ENCODE results near the gene AATK.

DNA sequence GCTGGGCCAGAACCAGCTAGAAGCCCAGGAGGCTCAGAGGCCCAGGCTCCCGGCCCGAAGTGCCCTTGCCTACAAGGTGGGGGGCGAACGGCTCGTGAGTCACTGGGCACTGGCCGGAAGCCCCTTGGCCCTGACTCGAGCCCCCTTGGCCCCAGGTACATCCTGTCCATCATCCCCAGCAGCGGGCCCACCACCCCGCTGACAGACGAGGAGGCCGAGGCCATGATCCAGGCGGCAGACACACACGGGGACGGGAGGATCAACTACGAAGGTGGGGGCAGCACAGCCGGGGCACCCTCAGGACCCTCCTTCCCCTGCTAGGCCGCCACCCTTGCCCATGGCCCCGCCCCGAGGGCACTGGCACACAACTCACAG, 15.8 kb upstream of the AATK start:
- TF ChIP-seq, protein P1, sequence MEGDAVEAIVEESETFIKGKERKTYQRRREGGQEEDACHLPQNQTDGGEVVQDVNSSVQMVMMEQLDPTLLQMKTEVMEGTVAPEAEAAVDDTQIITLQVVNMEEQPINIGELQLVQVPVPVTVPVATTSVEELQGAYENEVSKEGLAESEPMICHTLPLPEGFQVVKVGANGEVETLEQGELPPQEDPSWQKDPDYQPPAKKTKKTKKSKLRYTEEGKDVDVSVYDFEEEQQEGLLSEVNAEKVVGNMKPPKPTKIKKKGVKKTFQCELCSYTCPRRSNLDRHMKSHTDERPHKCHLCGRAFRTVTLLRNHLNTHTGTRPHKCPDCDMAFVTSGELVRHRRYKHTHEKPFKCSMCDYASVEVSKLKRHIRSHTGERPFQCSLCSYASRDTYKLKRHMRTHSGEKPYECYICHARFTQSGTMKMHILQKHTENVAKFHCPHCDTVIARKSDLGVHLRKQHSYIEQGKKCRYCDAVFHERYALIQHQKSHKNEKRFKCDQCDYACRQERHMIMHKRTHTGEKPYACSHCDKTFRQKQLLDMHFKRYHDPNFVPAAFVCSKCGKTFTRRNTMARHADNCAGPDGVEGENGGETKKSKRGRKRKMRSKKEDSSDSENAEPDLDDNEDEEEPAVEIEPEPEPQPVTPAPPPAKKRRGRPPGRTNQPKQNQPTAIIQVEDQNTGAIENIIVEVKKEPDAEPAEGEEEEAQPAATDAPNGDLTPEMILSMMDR (optimal IDR thresholded peaks at IDR 0.05 in 1 of 3, IDR thresholded peaks at IDR 0.05 in 1 of 3, conservative IDR thresholded peaks at IDR 0.05 in 1 of 3; ENCODE audit: extremely low read depth in 1 of 3, insufficient read depth in 2 of 3, low read length in 3 of 3), result no peak
- TF ChIP-seq EZH2 (IDR thresholded peaks at IDR 0.05; ENCODE audit: low read length), result no peak

Measured in keratinocyte (primary cell).